Panc1 (cell line): ENCODE data around the gene ROBO1. TPM values are rescaled to one million over a fixed set of nuclear protein-coding genes. Genes with fewer than 3 reads are reported as not detected.

Source experiments
- ATAC-seq: fragments of 200-7000 bp; cut with Tn5 transposase; 2 replicates; pipeline ENCODE4 v1.9.1; 2020; ENCODE audit warnings: mild to moderate bottlenecking, moderate library complexity
- BruUV-seq: library from RNA; stranded (reverse); fragments of 400-500 nt; replicated peaks from 2 replicates; lab custom pipeline; 2021; lab: Mats Ljungman, UMichigan
- CTCF ChIA-PET: fragments of 300-600 bp; sonication (Branson Sonifier 250); formaldehyde crosslinking; loops from one replicate; lab custom pipeline; 2022; ENCODE audit warnings: antibody characterized with exemption; lab: Charles Lee
- POLR2A ChIA-PET: fragments of 300-600 bp; sonication (Branson Sonifier 250); formaldehyde crosslinking; loops from one replicate; lab custom pipeline; 2022; ENCODE audit warnings: antibody characterized with exemption; lab: Charles Lee
- DNase-seq: peaks from one replicate; pipeline ENCODE4 v3.0.0-alpha.2; 2010; ENCODE audit warnings: low read depth, low spot score
- H3K27ac ChIP-seq: 2 replicates; pipeline ENCODE4 v1.5.1; 2011; ENCODE audit warnings: mild to moderate bottlenecking, low read length, inconsistent platforms
- H3K27me3 ChIP-seq: fragments of 200-500 bp; sonication (Bioruptor generic); 2 replicates; pipeline ENCODE4 v1.6.0; 2014; ENCODE audit warnings: low read length, inconsistent platforms; ENCODE audit not compliant: control insufficient read depth, insufficient read depth
- H3K36me3 ChIP-seq: fragments of 200-500 bp; sonication (Bioruptor generic); 2 replicates; pipeline ENCODE4 v1.5.1; 2014; ENCODE audit warnings: inconsistent platforms, mild to moderate bottlenecking, low read length, moderate library complexity; ENCODE audit not compliant: control insufficient read depth, insufficient read depth
- H3K4me1 ChIP-seq: 2 replicates; pipeline ENCODE4 v1.5.1; 2011; ENCODE audit warnings: inconsistent platforms, mild to moderate bottlenecking, low read length, moderate library complexity; ENCODE audit not compliant: control insufficient read depth, insufficient read depth
- H3K4me3 ChIP-seq, 2 experiments: 2 replicates each; pipeline ENCODE4 v1.5.1; 2011 to 2012; ENCODE audit warnings: low read depth in 2 of 2, low read length in 2 of 2, mild to moderate bottlenecking in 2 of 2, inconsistent platforms in 1 of 2, moderate library complexity in 1 of 2
- H3K9me3 ChIP-seq: fragments of 200-500 bp; sonication (Bioruptor generic); 2 replicates; pipeline ENCODE4 v1.5.1; 2014; ENCODE audit warnings: low read depth, mild to moderate bottlenecking, inconsistent platforms, low read length, moderate library complexity; ENCODE audit not compliant: control insufficient read depth, insufficient read depth
- CTCF ChIP-seq: fragments of 450-650 bp; IDR thresholded peaks from 2 replicates; pipeline ENCODE4 v1.5.1; 2017; ENCODE audit warnings: mild to moderate bottlenecking
- POLR2AphosphoS5 ChIP-seq: IDR thresholded peaks from 2 replicates; pipeline ENCODE4 v1.6.1; 2012; ENCODE audit warnings: mild to moderate bottlenecking, low read depth, low read length, moderate library complexity
- REST ChIP-seq, 2 experiments: IDR thresholded peaks; 2 replicates each; pipeline ENCODE4 v1.6.1; 2011 to 2012; ENCODE audit warnings: low read depth in 2 of 2, control low read depth in 1 of 2, low read length in 1 of 2, mild to moderate bottlenecking in 1 of 2, moderate library complexity in 1 of 2; ENCODE audit not compliant: insufficient read depth in 1 of 2
- SIN3A ChIP-seq: IDR thresholded peaks from 2 replicates; pipeline ENCODE4 v1.6.1; 2012; ENCODE audit warnings: low read depth, mild to moderate bottlenecking, low read length, moderate library complexity, borderline replicate concordance; ENCODE audit not compliant: insufficient read depth
- TCF7L2 ChIP-seq: IDR thresholded peaks from 2 replicates; pipeline ENCODE4 v1.6.1; 2011; ENCODE audit warnings: mild to moderate bottlenecking, low read depth, low read length, inconsistent platforms
- in situ Hi-C: cut with HindIII; loops from 2 replicates; pipeline ENCODE4 v1.10.0; 2016; ENCODE audit warnings: low sequenced_read_pairs, low pct_unique_long_range_greater_than_20kb
- intact Hi-C: fragments of 100-400 bp; cut with micrococcal nuclease; formaldehyde crosslinking; loops from one replicate; pipeline ENCODE4 v1.10.0; 2022; ENCODE audit not compliant: unreplicated experiment
- total RNA-seq: library from RNA; stranded (reverse); gene quantifications from one replicate; pipeline ENCODE4 v1.2.1, GENCODE V29; 2021; ENCODE audit not compliant: unreplicated experiment

ROBO1 gene
- total RNA-seq, 1 experiment from 2014 or later: 61.6 TPM

GRCh38 chr3:78737988-78738387, 1029.8 kb downstream of the ROBO1 start:
- intact Hi-C loops: no loop called here
- Histone ChIP-seq H3K4me3 (no peak overlapping the region), H3K27me3 (no peaks in the 10 kb centered on the region), H3K9me3 (no peaks in the 10 kb centered on the region), H3K4me1 (no peaks in the 10 kb centered on the region), H3K36me3 (no peaks in the 10 kb centered on the region), H3K27ac (no peak overlapping the region)
- POLR2A ChIA-PET: no interaction called here
- CTCF ChIA-PET: no interaction called here
- TF ChIP-seq SIN3A (no peak), POLR2AphosphoS5 (no peak), TCF7L2 (no peak), CTCF (no peak), REST (IDR thresholded peaks at IDR 0.05; ENCODE audit: insufficient read depth in 1 of 2, low read depth in 2 of 2, low read length in 1 of 2) (no peak)
- no TSS peak for BruUV-seq
- in situ Hi-C loops: no loop called here
- ATAC-seq (no peak), DNase-seq (no peak)

- CTCF ChIA-PET: no interaction called here
Observed at GRCh38 chr3:78736863-78737262, 1030.9 kb downstream of the ROBO1 start.

More at GRCh38 chr3:78736863-78737262, 1030.9 kb downstream of the ROBO1 start:
- H3K9me3 ChIP-seq: no peaks in the 10 kb centered on the region
- no peak overlapping the region for H3K27ac ChIP-seq
- H3K36me3 ChIP-seq: no peaks in the 10 kb centered on the region
- intact Hi-C loops: no loop called here
- ATAC-seq (no peak), DNase-seq (no peak)
- TF ChIP-seq TCF7L2 (no peak), POLR2AphosphoS5 (no peak), CTCF (no peak), SIN3A (no peak), REST (IDR thresholded peaks at IDR 0.05; ENCODE audit: insufficient read depth in 1 of 2, low read depth in 2 of 2, low read length in 1 of 2) (no peak)
- H3K27me3 ChIP-seq: no peaks in the 10 kb centered on the region
- H3K4me3 ChIP-seq: no peak overlapping the region
- H3K4me1 ChIP-seq: no peaks in the 10 kb centered on the region
- in situ Hi-C loops: no loop called here
- no TSS peak for BruUV-seq
- POLR2A ChIA-PET: no interaction called here
